ENCODE results near the gene ZNF664. TPM values are rescaled to one million over a fixed set of nuclear protein-coding genes. Genes with fewer than 3 reads are reported as not detected.

The ZNF664 gene
- total RNA-seq, 2 experiments from 2014 or later = 41.3 to 46.6 TPM

- Mint-ChIP-seq H3K27ac (no peak overlapping the region), H3K4me3 (no peak overlapping the region), H3K27me3 (no peaks in the 10 kb centered on the region), H3K9me3 (no peaks in the 10 kb centered on the region), H3K4me1 (no peaks in the 10 kb centered on the region), H3K36me3 (ENCODE audit: low read depth) (no peaks in the 10 kb centered on the region)
- no peak for DNase-seq
- ChIA-PET CTCF (interaction anchor here (0.5 to 1.4 kb wide), 2 partner anchors 56 to 793 kb away, joined by 4 to 5 read pairs; no protein-coding TSS in a partner anchor), POLR2A (no interaction called here)
Observed at GRCh38 chr12:123956249-123956648, 16.8 kb upstream of the ZNF664 start.

- Mint-ChIP-seq H3K36me3 (ENCODE audit: low read depth) (no peaks in the 10 kb centered on the region), H3K4me3 (no peak overlapping the region), H3K27ac (no peak overlapping the region), H3K27me3 (no peaks in the 10 kb centered on the region), H3K9me3 (no peaks in the 10 kb centered on the region), H3K4me1 (no peaks in the 10 kb centered on the region)
- ChIA-PET POLR2A (no interaction called here), CTCF (interaction anchor here (0.7 to 1.4 kb wide), 2 partner anchors 57 to 278 kb away, joined by 4 read pairs; no protein-coding TSS in a partner anchor)
- DNase-seq = no peak
Observed at GRCh38 chr12:123957196-123957595, 15.8 kb upstream of the ZNF664 start.

GRCh38 chr12:123958462-123958861 is 14.6 kb upstream of the ZNF664 start:
- Mint-ChIP-seq H3K4me3 (no peak overlapping the region), H3K27me3 (no peaks in the 10 kb centered on the region), H3K4me1 (no peaks in the 10 kb centered on the region), H3K27ac (no peak overlapping the region), H3K9me3 (no peaks in the 10 kb centered on the region), H3K36me3 (ENCODE audit: low read depth) (no peaks in the 10 kb centered on the region)
- POLR2A ChIA-PET = no interaction called here
- no peak for DNase-seq
- CTCF ChIA-PET = no interaction called here

- no peaks in the 10 kb centered on the region for H3K27me3 Mint-ChIP-seq
- DNase-seq = no peak
- POLR2A ChIA-PET = no interaction called here
Observed at GRCh38 chr12:123958876-123959275, 14.1 kb upstream of the ZNF664 start.

GRCh38 chr12:123960029-123960735 is 12.8 kb upstream of the ZNF664 start:
- CTCF ChIA-PET = interaction anchor here (0.9 to 2.0 kb wide), 4 partner anchors 8 to 22 kb away, joined by 3 to 5 read pairs (median 4); no protein-coding TSS in a partner anchor

More at GRCh38 chr12:123958876-123959275, 14.1 kb upstream of the ZNF664 start:
- Mint-ChIP-seq H3K36me3 (ENCODE audit: low read depth) (no peaks in the 10 kb centered on the region), H3K27ac (no peak overlapping the region), H3K9me3 (no peaks in the 10 kb centered on the region), H3K4me1 (no peaks in the 10 kb centered on the region), H3K4me3 (no peak overlapping the region)
- CTCF ChIA-PET = no interaction called here

GRCh38 chr12:123960856-123961255 is 12.2 kb upstream of the ZNF664 start:
- no peak overlapping the region for H3K4me3 Mint-ChIP-seq
- no peaks in the 10 kb centered on the region for H3K27me3 Mint-ChIP-seq
- no peaks in the 10 kb centered on the region for H3K4me1 Mint-ChIP-seq
- POLR2A ChIA-PET = no interaction called here
- no peak for DNase-seq
- no peaks in the 10 kb centered on the region for H3K36me3 Mint-ChIP-seq (ENCODE audit: low read depth)
- no peaks in the 10 kb centered on the region for H3K9me3 Mint-ChIP-seq
- CTCF ChIA-PET = interaction anchor here (0.9 to 2.0 kb wide), 4 partner anchors 9 to 22 kb away, joined by 3 to 5 read pairs (median 4); no protein-coding TSS in a partner anchor
- H3K27ac Mint-ChIP-seq = no peak overlapping the region

More at GRCh38 chr12:123960029-123960735, 12.8 kb upstream of the ZNF664 start:
- no peak for DNase-seq
- POLR2A ChIA-PET = no interaction called here
- Mint-ChIP-seq H3K4me1 (no peaks in the 10 kb centered on the region), H3K27me3 (no peaks in the 10 kb centered on the region), H3K4me3 (no peak overlapping the region), H3K27ac (no peak overlapping the region), H3K9me3 (no peaks in the 10 kb centered on the region), H3K36me3 (ENCODE audit: low read depth) (no peaks in the 10 kb centered on the region)

- Mint-ChIP-seq H3K36me3 (ENCODE audit: low read depth) (no peaks in the 10 kb centered on the region), H3K4me3 (no peak overlapping the region), H3K27me3 (no peaks in the 10 kb centered on the region), H3K9me3 (no peaks in the 10 kb centered on the region), H3K4me1 (no peaks in the 10 kb centered on the region), H3K27ac (no peak overlapping the region)
- DNase-seq = no peak
- POLR2A ChIA-PET = no interaction called here
- CTCF ChIA-PET = interaction anchor here (0.5 to 0.9 kb wide), 4 partner anchors 12 to 821 kb away, joined by 3 read pairs; no protein-coding TSS in a partner anchor
Observed at GRCh38 chr12:123961585-123962345, 11.2 kb upstream of the ZNF664 start.

GRCh38 chr12:123962513-123962912 is 10.5 kb upstream of the ZNF664 start:
- POLR2A ChIA-PET = no interaction called here
- Mint-ChIP-seq H3K9me3 (no peaks in the 10 kb centered on the region), H3K27ac (no peak overlapping the region), H3K4me1 (no peaks in the 10 kb centered on the region), H3K27me3 (no peaks in the 10 kb centered on the region), H3K4me3 (no peak overlapping the region), H3K36me3 (ENCODE audit: low read depth) (no peaks in the 10 kb centered on the region)
- CTCF ChIA-PET = interaction anchor here (0.8 kb wide), 1 partner anchor 42 kb away, joined by 3 read pairs; no protein-coding TSS in a partner anchor
- no peak for DNase-seq

GRCh38 chr12:123963821-123964220 is 9.2 kb upstream of the ZNF664 start:
- Mint-ChIP-seq H3K9me3 (no peaks in the 10 kb centered on the region), H3K4me1 (no peaks in the 10 kb centered on the region), H3K27me3 (no peaks in the 10 kb centered on the region), H3K27ac (no peak overlapping the region), H3K36me3 (ENCODE audit: low read depth) (peaks cover 2% of the 10 kb centered on the region), H3K4me3 (no peak overlapping the region)
- POLR2A ChIA-PET = no interaction called here
- no peak for DNase-seq
- CTCF ChIA-PET = interaction anchor here (0.6 to 1.2 kb wide), 2 partner anchors 9 to 193 kb away, joined by 3 read pairs; no protein-coding TSS in a partner anchor

GRCh38 chr12:123965382-123965781 is 7.6 kb upstream of the ZNF664 start:
- Mint-ChIP-seq H3K27ac (no peak overlapping the region), H3K4me1 (peaks cover 9% of the 10 kb centered on the region), H3K27me3 (no peaks in the 10 kb centered on the region), H3K36me3 (ENCODE audit: low read depth) (peaks cover 2% of the 10 kb centered on the region), H3K4me3 (no peak overlapping the region), H3K9me3 (no peaks in the 10 kb centered on the region)
- no peak for DNase-seq
- POLR2A ChIA-PET = no interaction called here
- CTCF ChIA-PET = interaction anchor here (1.3 to 1.4 kb wide), 2 partner anchors 21 to 28 kb away, joined by 3 read pairs; no protein-coding TSS in a partner anchor

GRCh38 chr12:123966596-123966995 is 6.4 kb upstream of the ZNF664 start:
- POLR2A ChIA-PET = no interaction called here
- Mint-ChIP-seq H3K27ac (no peak overlapping the region), H3K4me3 (no peak overlapping the region), H3K4me1 (peaks cover 20% of the 10 kb centered on the region), H3K9me3 (no peaks in the 10 kb centered on the region), H3K36me3 (ENCODE audit: low read depth) (peaks cover 2% of the 10 kb centered on the region), H3K27me3 (no peaks in the 10 kb centered on the region)
- CTCF ChIA-PET = interaction anchor here (1.4 kb wide), 1 partner anchor 22 kb away, joined by 3 read pairs; no protein-coding TSS in a partner anchor
- no peak for DNase-seq

- DNase-seq = no peak
- Mint-ChIP-seq H3K36me3 (ENCODE audit: low read depth) (peaks cover 2% of the 10 kb centered on the region), H3K4me1 (peaks cover 20% of the 10 kb centered on the region), H3K27me3 (no peaks in the 10 kb centered on the region), H3K27ac (no peak overlapping the region), H3K9me3 (no peaks in the 10 kb centered on the region), H3K4me3 (no peak overlapping the region)
- POLR2A ChIA-PET = no interaction called here
- CTCF ChIA-PET = no interaction called here
Observed at GRCh38 chr12:123967121-123967586, 5.9 kb upstream of the ZNF664 start.

- Mint-ChIP-seq H3K4me3 (peak overlapping the region; percentile 78), H3K4me1 (peaks cover 36% of the 10 kb centered on the region), H3K27me3 (no peaks in the 10 kb centered on the region), H3K9me3 (no peaks in the 10 kb centered on the region), H3K36me3 (ENCODE audit: low read depth) (peaks cover 13% of the 10 kb centered on the region), H3K27ac (peak overlapping the region; percentile 86)
- POLR2A ChIA-PET = no interaction called here
- CTCF ChIA-PET = interaction anchor here (0.6 to 0.8 kb wide), 2 partner anchors 50 to 166 kb away, joined by 3 read pairs; no protein-coding TSS in a partner anchor
- no peak for DNase-seq
Observed at GRCh38 chr12:123971449-123971769, 1.6 kb upstream of the ZNF664 start.

Measured in activated CD4-positive, alpha-beta T cell treated with anti-CD3 and anti-CD28 coated beads, Interleukin-2, amount 10 ng/mL, durations not matched to agents 7 days and 5 days (primary cell).